Measurements from ENCODE around the gene BASP1.

DNA sequence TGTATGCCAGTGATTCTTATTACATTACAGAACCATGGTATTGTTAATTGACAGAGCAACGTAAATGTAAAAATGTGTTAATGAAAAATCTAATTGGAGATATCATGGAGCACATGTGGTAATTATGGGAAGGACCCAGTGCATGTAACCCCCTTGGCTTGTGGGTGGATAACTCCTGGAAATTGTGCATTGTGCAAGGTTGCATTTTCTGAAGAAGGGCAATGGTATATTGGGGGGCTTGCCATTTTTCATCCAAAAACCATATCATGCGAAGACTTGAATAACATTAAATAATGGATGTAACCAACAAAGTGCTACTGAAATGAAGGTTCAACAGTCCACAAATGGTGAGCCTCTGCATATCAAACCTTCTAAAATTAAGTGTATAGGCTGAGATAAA lies 47.6 kb downstream of the BASP1 start:
- TF ChIP-seq RAD51 (IDR thresholded peaks at IDR 0.05) (no peak), NRF1 (conservative IDR thresholded peaks at IDR 0.05; ENCODE audit: low read depth, low read length) (no peak), TCF12 (IDR thresholded peaks at IDR 0.05; ENCODE audit: low read depth, low read length) (no peak), POLR2AphosphoS5 (IDR thresholded peaks at IDR 0.05; ENCODE audit: low read length) (no peak), LARP7 (IDR thresholded peaks at IDR 0.05) (no peak), TCF3 (IDR thresholded peaks at IDR 0.05; ENCODE audit: borderline replicate concordance, insufficient read depth, low read depth, low read length) (no peak), MEF2B (IDR thresholded peaks at IDR 0.05; ENCODE audit: partially characterized antibody, poor library complexity, severe bottlenecking) (no peak), EZH2 (IDR thresholded peaks at IDR 0.05; ENCODE audit: borderline replicate concordance, control insufficient read depth, low read depth, low read length) (no peak), YY1 (IDR thresholded peaks at IDR 0.05; ENCODE audit: low read depth, low read length) (no peak)
- TF ChIP-seq, protein P1, sequence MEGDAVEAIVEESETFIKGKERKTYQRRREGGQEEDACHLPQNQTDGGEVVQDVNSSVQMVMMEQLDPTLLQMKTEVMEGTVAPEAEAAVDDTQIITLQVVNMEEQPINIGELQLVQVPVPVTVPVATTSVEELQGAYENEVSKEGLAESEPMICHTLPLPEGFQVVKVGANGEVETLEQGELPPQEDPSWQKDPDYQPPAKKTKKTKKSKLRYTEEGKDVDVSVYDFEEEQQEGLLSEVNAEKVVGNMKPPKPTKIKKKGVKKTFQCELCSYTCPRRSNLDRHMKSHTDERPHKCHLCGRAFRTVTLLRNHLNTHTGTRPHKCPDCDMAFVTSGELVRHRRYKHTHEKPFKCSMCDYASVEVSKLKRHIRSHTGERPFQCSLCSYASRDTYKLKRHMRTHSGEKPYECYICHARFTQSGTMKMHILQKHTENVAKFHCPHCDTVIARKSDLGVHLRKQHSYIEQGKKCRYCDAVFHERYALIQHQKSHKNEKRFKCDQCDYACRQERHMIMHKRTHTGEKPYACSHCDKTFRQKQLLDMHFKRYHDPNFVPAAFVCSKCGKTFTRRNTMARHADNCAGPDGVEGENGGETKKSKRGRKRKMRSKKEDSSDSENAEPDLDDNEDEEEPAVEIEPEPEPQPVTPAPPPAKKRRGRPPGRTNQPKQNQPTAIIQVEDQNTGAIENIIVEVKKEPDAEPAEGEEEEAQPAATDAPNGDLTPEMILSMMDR (IDR thresholded peaks at IDR 0.05 in 2 of 3, conservative IDR thresholded peaks at IDR 0.05 in 1 of 3; ENCODE audit: control insufficient read depth in 2 of 3, extremely low read depth in 1 of 3, insufficient read depth in 1 of 3, low read depth in 3 of 3, low read length in 3 of 3), result no peak
- TF ChIP-seq, protein P2, sequence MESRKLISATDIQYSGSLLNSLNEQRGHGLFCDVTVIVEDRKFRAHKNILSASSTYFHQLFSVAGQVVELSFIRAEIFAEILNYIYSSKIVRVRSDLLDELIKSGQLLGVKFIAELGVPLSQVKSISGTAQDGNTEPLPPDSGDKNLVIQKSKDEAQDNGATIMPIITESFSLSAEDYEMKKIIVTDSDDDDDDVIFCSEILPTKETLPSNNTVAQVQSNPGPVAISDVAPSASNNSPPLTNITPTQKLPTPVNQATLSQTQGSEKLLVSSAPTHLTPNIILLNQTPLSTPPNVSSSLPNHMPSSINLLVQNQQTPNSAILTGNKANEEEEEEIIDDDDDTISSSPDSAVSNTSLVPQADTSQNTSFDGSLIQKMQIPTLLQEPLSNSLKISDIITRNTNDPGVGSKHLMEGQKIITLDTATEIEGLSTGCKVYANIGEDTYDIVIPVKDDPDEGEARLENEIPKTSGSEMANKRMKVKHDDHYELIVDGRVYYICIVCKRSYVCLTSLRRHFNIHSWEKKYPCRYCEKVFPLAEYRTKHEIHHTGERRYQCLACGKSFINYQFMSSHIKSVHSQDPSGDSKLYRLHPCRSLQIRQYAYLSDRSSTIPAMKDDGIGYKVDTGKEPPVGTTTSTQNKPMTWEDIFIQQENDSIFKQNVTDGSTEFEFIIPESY (IDR thresholded peaks at IDR 0.05), result no peak
